ENCODE data around the gene ACAP2. TPM values are rescaled to one million over a fixed set of nuclear protein-coding genes. Genes with fewer than 3 reads are reported as not detected.
A peak's percentile ranks its signal among the peaks of the same experiment; 100 is the strongest.

Gene ACAP2
- total RNA-seq, 4 donors from 2014 or later: 13.2 to 27.6 (median 15.5) TPM

GRCh38 chr3:195285372-195285771, 157.4 kb downstream of the ACAP2 start:
- no peak for TF ChIP-seq CTCF (IDR thresholded peaks at IDR 0.05 in 4 of 5, conservative IDR thresholded peaks at IDR 0.05 in 1 of 5)
- TF ChIP-seq POLR2A (IDR thresholded peaks at IDR 0.05): no peak
- intact Hi-C loops (cut with DNase I; ENCODE audit: low total_unique reads): no loop called here
- no peak for DNase-seq
- no peak overlapping the region for H3K27ac ChIP-seq
- no peak overlapping the region for H3K4me3 ChIP-seq
- no peaks in the 10 kb centered on the region for H3K4me1 ChIP-seq
- peaks cover 0 to 61% of the 10 kb centered on the region in 2 donors for H3K36me3 ChIP-seq
- H3K9me3 ChIP-seq: no peaks in the 10 kb centered on the region
- no peaks in the 10 kb centered on the region for H3K27me3 ChIP-seq
- in situ Hi-C loops (cut with MboI; ENCODE audit: low sequenced_read_pairs in 4 of 4): no loop called here
- no peak for ATAC-seq

DNA sequence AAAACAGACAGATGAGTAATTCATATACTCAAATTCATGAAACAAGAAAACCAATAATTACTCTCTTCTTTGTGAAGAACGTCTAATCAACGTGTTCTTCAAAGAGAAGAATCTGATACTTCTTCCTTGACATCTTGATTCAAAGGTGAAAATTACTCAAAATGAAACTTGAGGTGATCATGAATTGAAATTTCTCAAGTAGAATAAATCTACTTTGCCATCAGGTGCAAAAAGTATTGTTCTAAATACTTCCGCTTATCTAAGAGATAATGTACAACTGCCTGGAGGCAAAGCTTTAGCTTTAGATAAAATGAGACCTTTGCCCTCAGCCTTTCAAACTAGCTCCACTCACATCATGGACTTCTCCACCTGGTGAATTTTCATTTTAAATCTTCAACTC, 158.0 kb downstream of the ACAP2 start:
- intact Hi-C loops (cut with DNase I; ENCODE audit: low total_unique reads): no loop called here
- Histone ChIP-seq H3K36me3 (peaks cover 0 to 56% of the 10 kb centered on the region in 2 donors), H3K4me3 (no peak overlapping the region), H3K9me3 (no peaks in the 10 kb centered on the region), H3K27ac (no peak overlapping the region), H3K4me1 (no peaks in the 10 kb centered on the region), H3K27me3 (no peaks in the 10 kb centered on the region)
- DNase-seq (no peak), ATAC-seq (no peak)
- no peak for TF ChIP-seq POLR2A (IDR thresholded peaks at IDR 0.05)
- no peak for TF ChIP-seq CTCF (IDR thresholded peaks at IDR 0.05 in 4 of 5, conservative IDR thresholded peaks at IDR 0.05 in 1 of 5)
- in situ Hi-C loops (cut with MboI; ENCODE audit: low sequenced_read_pairs in 4 of 4): no loop called here

GRCh38 chr3:195282961-195283360, 159.9 kb downstream of the ACAP2 start:
- Histone ChIP-seq H3K27me3 (no peaks in the 10 kb centered on the region), H3K36me3 (peaks cover 0 to 45% of the 10 kb centered on the region in 2 donors), H3K27ac (no peak overlapping the region), H3K4me1 (no peaks in the 10 kb centered on the region), H3K9me3 (no peaks in the 10 kb centered on the region), H3K4me3 (no peak overlapping the region)
- ATAC-seq: no peak
- in situ Hi-C loops (cut with MboI; ENCODE audit: low sequenced_read_pairs in 4 of 4): no loop called here
- intact Hi-C loops (cut with DNase I; ENCODE audit: low total_unique reads): no loop called here
- no peak for DNase-seq
- TF ChIP-seq POLR2A (IDR thresholded peaks at IDR 0.05): no peak

DNA sequence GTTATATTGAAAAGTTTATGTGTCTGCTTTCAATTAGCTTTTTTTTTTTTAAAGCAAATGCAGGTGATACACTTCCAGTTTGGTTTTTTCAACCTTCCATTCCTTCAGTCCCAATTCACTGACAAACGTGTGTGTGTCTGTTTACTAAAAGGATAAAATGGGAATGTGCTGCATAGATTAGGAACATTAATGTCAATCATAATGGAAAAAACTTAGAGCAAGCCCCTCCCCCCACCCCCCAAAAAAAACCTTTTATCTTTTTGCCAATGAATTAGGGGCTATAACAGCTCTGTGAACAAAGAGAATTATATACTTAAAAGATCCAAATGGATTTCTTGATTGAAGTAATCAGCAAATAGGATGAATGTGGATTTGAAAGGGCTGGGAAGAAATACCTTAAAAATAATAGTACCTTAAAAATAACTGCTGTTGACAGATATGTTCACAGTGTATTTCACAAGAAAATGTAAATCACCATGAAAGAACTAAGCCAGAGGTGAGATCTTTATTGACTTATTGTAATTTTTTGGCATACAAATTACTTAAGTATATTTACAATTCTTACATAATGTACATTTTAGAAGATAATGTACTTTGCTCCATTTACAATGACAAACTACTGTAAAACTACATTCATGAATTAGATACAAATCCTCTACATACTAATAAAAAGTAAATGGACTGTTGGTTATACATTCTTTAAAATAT, 168.4 kb downstream of the ACAP2 start:
- no peak for TF ChIP-seq CTCF (IDR thresholded peaks at IDR 0.05 in 4 of 5, conservative IDR thresholded peaks at IDR 0.05 in 1 of 5)
- no peak for TF ChIP-seq POLR2A (IDR thresholded peaks at IDR 0.05)
- H3K27me3 ChIP-seq: no peaks in the 10 kb centered on the region
- H3K4me3 ChIP-seq: no peak overlapping the region
- ATAC-seq: no peak
- peaks cover 0 to 6% of the 10 kb centered on the region in 2 donors for H3K36me3 ChIP-seq
- DNase-seq: no peak
- in situ Hi-C loops (cut with MboI; ENCODE audit: low sequenced_read_pairs in 4 of 4) (loop anchor here (5.0 to 25.0 kb wide), 4 partner anchors 238 to 262 kb away; no protein-coding TSS in a partner anchor), intact Hi-C loops (cut with DNase I; ENCODE audit: low total_unique reads) (loop anchor here (10.0 kb wide), 1 partner anchor 580 kb away; no protein-coding TSS in a partner anchor)
- peaks cover 14 to 15% of the 10 kb centered on the region in 2 donors for H3K4me1 ChIP-seq
- H3K9me3 ChIP-seq: no peaks in the 10 kb centered on the region
- H3K27ac ChIP-seq: no peak overlapping the region

- no peak for TF ChIP-seq POLR2A (IDR thresholded peaks at IDR 0.05)
- TF ChIP-seq CTCF (IDR thresholded peaks at IDR 0.05 in 4 of 5, conservative IDR thresholded peaks at IDR 0.05 in 1 of 5): peak; percentile 84 to 94 (median 90)
- H3K36me3 ChIP-seq: no peaks in the 10 kb centered on the region
- H3K27me3 ChIP-seq: no peaks in the 10 kb centered on the region
- in situ Hi-C loops (cut with MboI; ENCODE audit: low sequenced_read_pairs in 4 of 4) (loop anchor here (5.0 to 25.0 kb wide), 4 partner anchors 241 to 259 kb away; no protein-coding TSS in a partner anchor), intact Hi-C loops (cut with DNase I; ENCODE audit: low total_unique reads) (loop anchor here (1.0 to 10.0 kb wide), 3 partner anchors 171 to 583 kb away; partner anchors contain the start of gene ACAP2)
- H3K4me1 ChIP-seq: peaks cover 15 to 19% of the 10 kb centered on the region in 2 donors
- no peaks in the 10 kb centered on the region for H3K9me3 ChIP-seq
- ATAC-seq: peak; percentile 70 to 76
- DNase-seq: peak; percentile 59 to 67
- H3K4me3 ChIP-seq: peak overlapping the region; percentile 73 to 96 (median 85)
- H3K27ac ChIP-seq: peak overlapping the region; percentile 78 to 95 (median 87)
Observed at GRCh38 chr3:195271410-195272243, 171.2 kb downstream of the ACAP2 start.
